Stimulated activated naive B cell treated with anti-CD40 and anti-IgM and Interleukin-4, amounts not matched to agents 10 μg/mL and 1 μg/mL and 100 μg/mL, for 72 hours (primary cell): ENCODE measurements around the gene HTRA1.
A peak's percentile ranks its signal among the peaks of the same experiment; 100 is the strongest.

Experiments used
- ATAC-seq, 2 donors: fragments of 150-1000 bp; cut with Tn5 transposase; replicated peaks; 2 replicates each; pipeline ENCODE4 v1.10.0; 2021; ENCODE audit warnings: moderate library complexity in 1 of 2
- DNase-seq: peaks from one replicate; pipeline ENCODE4 v3.0.0; 2021
- H3K27ac Mint-ChIP-seq: one replicate; pipeline ENCODE4 v1.8.0; 2022; ENCODE audit warnings: mild to moderate bottlenecking, mixed read lengths
- H3K27me3 Mint-ChIP-seq, 2 donors: one replicate each; pipeline ENCODE4 v1.8.0; 2022; ENCODE audit warnings: mixed read lengths in 2 of 2
- H3K36me3 Mint-ChIP-seq, 2 donors: one replicate each; pipeline ENCODE4 v1.8.0; 2022; ENCODE audit warnings: mixed read lengths in 2 of 2, mild to moderate bottlenecking in 1 of 2
- H3K4me1 Mint-ChIP-seq, 2 donors: one replicate each; pipeline ENCODE4 v1.8.0; 2022; ENCODE audit warnings: mixed read lengths in 2 of 2, mild to moderate bottlenecking in 1 of 2
- H3K4me3 Mint-ChIP-seq, 2 donors: one replicate each; pipeline ENCODE4 v1.8.0; 2022; ENCODE audit warnings: mild to moderate bottlenecking in 2 of 2, mixed read lengths in 2 of 2, moderate library complexity in 1 of 2
- H3K9me3 Mint-ChIP-seq, 2 donors: one replicate each; pipeline ENCODE4 v1.8.0; 2022; ENCODE audit warnings: mixed read lengths in 2 of 2, mild to moderate bottlenecking in 1 of 2

Gene HTRA1

GRCh38 chr10:122461729-122462532 is 578 bp downstream of the HTRA1 start:
- ATAC-seq (peak; percentile 37 to 44), DNase-seq (no peak)
- H3K36me3 Mint-ChIP-seq, result no peaks in the 10 kb centered on the region
- no peaks in the 10 kb centered on the region for H3K9me3 Mint-ChIP-seq
- H3K4me1 Mint-ChIP-seq, result peaks cover 9 to 11% of the 10 kb centered on the region in 2 donors
- peak overlapping the region; percentile 77 to 79 for H3K4me3 Mint-ChIP-seq
- no peak overlapping the region for H3K27ac Mint-ChIP-seq
- H3K27me3 Mint-ChIP-seq, result peaks cover 67 to 68% of the 10 kb centered on the region in 2 donors

DNA sequence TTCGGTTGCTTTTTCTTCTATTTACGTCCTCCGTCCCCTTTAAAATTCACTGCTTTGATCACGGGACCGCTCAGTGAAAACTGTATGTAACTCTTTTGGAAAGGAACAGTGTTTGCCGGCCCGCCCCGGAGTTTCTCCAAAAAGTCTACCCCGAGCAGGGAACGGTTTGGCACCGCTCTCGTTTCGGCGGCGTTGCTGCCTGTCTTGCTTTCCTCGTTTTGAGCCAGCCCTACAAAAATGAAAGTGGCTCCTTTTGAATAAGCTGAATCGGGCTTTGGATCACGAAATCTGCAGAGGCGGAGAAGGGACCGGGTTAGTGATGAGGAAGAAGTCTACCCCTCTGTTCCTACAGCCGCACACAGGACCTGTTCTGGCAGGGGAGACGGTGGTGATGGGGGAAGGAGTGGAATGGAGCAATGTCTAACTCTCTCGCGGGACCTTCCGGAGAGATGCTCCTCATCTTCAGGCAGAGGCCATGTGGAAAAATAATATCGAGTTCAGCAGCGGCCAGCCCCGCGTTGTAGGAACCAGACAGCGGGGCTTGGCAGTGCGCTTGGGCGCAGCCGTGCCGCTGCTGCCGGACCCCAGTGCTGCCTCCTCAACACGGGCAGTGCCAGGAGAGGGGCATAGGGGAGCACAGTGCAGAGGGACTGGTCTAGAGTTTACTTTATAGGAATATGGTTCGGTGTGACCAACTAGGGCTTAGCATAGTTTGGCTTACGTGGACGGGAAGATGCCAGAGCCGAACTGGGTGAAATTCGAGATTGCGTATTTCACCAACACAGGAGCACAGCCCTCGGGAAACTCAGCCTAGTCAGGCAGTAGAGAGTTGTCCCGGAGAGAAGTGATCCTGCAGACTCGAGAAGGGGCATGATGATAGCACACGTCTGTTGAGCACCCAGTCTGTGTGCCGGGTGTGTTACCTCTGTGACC is 1.4 kb downstream of the HTRA1 start:
- no peak overlapping the region for H3K27ac Mint-ChIP-seq

DNA sequence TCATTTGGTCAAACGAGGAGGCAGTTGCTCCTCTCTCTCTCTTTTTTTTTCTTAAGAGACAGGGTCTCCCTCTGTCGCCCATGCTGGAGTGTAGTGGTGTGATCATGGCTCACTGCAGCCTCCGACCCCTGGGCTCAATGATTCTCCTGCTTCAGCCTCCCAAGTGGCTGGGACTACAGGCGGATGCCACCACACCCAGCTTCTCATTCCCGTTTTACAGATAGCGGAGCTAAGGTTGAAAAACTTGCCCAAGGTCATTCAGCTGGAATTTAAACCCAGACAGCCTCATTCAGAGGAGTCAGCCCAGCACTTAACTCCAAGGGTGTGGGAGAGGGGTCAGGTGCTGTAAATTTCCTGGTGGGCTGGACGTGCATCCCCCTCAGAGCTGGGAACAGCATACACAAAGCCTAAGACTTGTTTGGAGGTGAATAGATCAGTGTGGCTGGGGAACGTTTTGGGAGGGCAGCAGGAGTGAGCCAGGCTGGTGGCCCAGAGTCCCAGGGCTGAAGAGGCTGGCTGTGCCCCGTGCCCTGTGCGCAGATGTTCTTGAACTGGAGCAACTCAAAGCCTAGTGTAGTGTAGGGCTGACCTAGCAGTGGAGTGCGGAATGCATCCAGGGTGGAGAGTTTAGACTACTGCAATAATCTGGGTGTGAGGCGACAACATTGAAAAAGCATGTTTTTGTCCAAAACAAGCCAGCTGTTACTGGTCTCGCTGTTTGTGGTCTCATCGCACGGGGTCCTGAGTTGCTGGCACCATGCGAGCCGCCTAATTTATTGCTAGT is 2.3 kb downstream of the HTRA1 start:
- no peaks in the 10 kb centered on the region for H3K9me3 Mint-ChIP-seq
- no peak for DNase-seq
- ATAC-seq, result no peak
- H3K4me1 Mint-ChIP-seq, result peaks cover 9 to 11% of the 10 kb centered on the region in 2 donors
- H3K27me3 Mint-ChIP-seq, result peaks cover 58 to 63% of the 10 kb centered on the region in 2 donors
- H3K4me3 Mint-ChIP-seq, result peak overlapping the region in 1 of 2 donors; percentile 36
- no peak overlapping the region for H3K27ac Mint-ChIP-seq
- H3K36me3 Mint-ChIP-seq, result no peaks in the 10 kb centered on the region

More for the DNA sequence above, 1.4 kb downstream of the HTRA1 start:
- H3K4me1 Mint-ChIP-seq, result peaks cover 9 to 11% of the 10 kb centered on the region in 2 donors
- no peaks in the 10 kb centered on the region for H3K36me3 Mint-ChIP-seq
- H3K27me3 Mint-ChIP-seq, result peaks cover 67 to 68% of the 10 kb centered on the region in 2 donors
- H3K4me3 Mint-ChIP-seq, result peak overlapping the region; percentile 77 to 79
- H3K9me3 Mint-ChIP-seq, result no peaks in the 10 kb centered on the region
- ATAC-seq (peak in 1 of 2 donors; percentile 16), DNase-seq (no peak)

GRCh38 chr10:122464250-122464510 is 2.8 kb downstream of the HTRA1 start:
- peaks cover 9 to 11% of the 10 kb centered on the region in 2 donors for H3K4me1 Mint-ChIP-seq
- ATAC-seq, result no peak
- H3K36me3 Mint-ChIP-seq, result no peaks in the 10 kb centered on the region
- no peak overlapping the region for H3K4me3 Mint-ChIP-seq
- no peak for DNase-seq
- H3K9me3 Mint-ChIP-seq, result no peaks in the 10 kb centered on the region
- peaks cover 53 to 62% of the 10 kb centered on the region in 2 donors for H3K27me3 Mint-ChIP-seq
- no peak overlapping the region for H3K27ac Mint-ChIP-seq

DNA sequence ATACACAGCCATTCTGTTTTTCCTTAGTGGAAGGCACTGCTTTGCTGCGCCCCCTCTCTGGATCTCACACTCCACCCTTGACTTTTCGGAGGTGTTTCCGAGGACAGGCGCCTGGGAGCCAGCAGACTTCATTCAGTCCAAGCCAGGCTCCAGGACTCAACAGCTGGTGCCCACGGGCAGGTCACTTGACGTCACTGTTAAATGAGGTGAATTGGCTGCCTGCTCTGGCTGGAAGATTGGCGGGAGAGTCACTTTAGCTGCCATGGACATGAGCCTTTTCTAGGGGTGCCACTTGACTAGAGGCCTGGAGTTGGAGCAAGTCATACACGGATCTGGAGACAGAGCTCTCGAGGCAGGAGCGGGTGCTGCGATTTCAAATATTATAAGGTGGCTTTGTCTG is 3.2 kb downstream of the HTRA1 start:
- Mint-ChIP-seq H3K9me3 (no peaks in the 10 kb centered on the region), H3K36me3 (no peaks in the 10 kb centered on the region)
- ATAC-seq, result no peak

DNA sequence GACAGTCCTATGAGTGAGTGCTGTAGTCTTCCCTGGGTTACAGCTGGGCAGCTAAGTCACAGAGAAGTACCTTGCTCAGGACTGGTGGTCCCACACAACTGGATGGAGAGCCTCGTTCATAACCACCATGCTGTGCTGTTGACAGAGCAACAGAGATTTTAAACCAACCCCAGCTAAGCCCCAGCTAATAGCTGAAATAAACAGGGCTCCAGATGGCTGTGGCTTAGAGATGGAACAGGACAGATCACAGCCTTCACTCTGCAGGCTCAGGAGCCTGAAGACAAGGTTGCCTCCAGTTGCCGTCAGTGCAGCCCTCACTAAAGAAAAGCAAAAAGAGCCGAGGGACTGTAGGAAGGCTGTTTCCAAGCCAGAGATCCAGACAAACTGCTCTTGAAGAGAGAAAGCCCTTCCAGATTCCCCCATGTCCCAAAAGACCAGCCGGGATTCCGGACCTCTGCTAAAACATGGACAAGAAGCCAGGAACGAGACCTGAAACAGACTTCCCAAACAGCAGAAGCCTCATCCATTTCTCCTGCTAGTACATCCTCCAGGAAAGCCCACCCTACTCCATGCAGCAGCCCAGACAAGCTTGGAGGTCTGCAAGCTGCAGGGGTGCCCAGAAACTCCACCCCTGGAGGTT is 4.2 kb downstream of the HTRA1 start:
- peaks cover 9 to 11% of the 10 kb centered on the region in 2 donors for H3K4me1 Mint-ChIP-seq
- H3K4me3 Mint-ChIP-seq, result no peak overlapping the region
- H3K27ac Mint-ChIP-seq, result no peak overlapping the region
- peaks cover 47 to 57% of the 10 kb centered on the region in 2 donors for H3K27me3 Mint-ChIP-seq
- ATAC-seq (no peak), DNase-seq (no peak)
- H3K36me3 Mint-ChIP-seq, result no peaks in the 10 kb centered on the region
- no peaks in the 10 kb centered on the region for H3K9me3 Mint-ChIP-seq

More for the DNA sequence above, 3.2 kb downstream of the HTRA1 start:
- H3K27me3 Mint-ChIP-seq, result peaks cover 49 to 59% of the 10 kb centered on the region in 2 donors
- DNase-seq, result no peak
- peaks cover 9 to 11% of the 10 kb centered on the region in 2 donors for H3K4me1 Mint-ChIP-seq
- H3K27ac Mint-ChIP-seq, result no peak overlapping the region
- H3K4me3 Mint-ChIP-seq, result no peak overlapping the region

- Mint-ChIP-seq H3K36me3 (no peaks in the 10 kb centered on the region), H3K27me3 (peaks cover 56 to 63% of the 10 kb centered on the region in 2 donors), H3K4me3 (no peak overlapping the region), H3K4me1 (peaks cover 7 to 11% of the 10 kb centered on the region in 2 donors), H3K9me3 (no peaks in the 10 kb centered on the region), H3K27ac (no peak overlapping the region)
- ATAC-seq (no peak), DNase-seq (no peak)
These were observed 5.6 kb downstream of the HTRA1 start for GRCh38 chr10:122466951-122467381.

DNA sequence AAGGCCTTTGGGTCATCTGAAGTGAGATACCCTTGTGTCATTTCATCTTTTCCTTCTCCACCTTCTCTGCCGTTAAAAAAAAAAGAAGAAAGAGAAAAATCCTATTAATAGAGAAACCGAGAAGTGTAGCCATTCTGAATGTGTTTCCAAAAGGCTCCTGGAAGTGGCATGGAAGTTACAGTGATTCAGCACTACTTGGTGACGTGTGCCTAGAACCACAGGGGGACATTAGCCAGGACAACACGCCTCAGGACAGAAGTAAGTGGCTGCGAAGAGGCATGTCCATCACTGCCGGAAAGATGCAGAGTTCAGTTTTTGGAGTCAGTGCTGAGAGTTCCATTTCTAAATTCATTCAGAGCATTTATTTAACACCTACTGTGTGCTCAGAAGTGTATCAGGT is 6.3 kb downstream of the HTRA1 start:
- Mint-ChIP-seq H3K4me1 (peaks cover 4% of the 10 kb centered on the region in 2 donors), H3K36me3 (no peaks in the 10 kb centered on the region), H3K4me3 (no peak overlapping the region), H3K27me3 (peaks cover 53 to 57% of the 10 kb centered on the region in 2 donors), H3K9me3 (no peaks in the 10 kb centered on the region), H3K27ac (no peak overlapping the region)
- DNase-seq, result no peak
- ATAC-seq, result no peak

DNA sequence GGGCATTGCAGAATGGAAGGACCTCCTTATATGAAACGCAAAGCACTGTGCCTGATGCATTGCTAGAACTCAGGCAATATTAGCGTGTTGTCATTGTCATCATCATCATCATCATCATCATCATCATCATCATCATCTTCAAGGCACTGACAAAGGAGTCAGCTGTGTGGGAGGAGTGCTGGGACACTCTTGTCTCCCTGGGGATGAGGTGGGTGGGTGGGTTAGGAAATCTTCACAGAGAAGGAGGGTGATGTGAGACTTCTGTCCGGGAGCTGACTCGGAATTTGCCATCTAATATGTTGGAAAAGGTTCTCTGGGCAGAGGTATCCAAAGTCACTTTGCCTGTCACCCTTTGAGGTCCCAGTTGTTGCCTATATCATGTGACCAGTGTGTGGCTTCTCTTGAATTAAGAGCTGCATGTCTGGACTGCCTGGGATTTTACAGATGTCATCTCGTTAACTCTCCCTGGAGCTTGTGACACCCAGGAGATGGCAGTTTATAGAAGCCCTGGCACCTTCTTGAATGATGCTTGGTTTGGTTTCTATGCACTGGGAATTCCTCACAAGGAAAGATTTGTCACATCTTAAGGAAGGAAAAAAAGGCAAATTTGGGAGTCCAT is 7.1 kb downstream of the HTRA1 start:
- DNase-seq (no peak), ATAC-seq (no peak)
- H3K9me3 Mint-ChIP-seq, result no peaks in the 10 kb centered on the region
- H3K27me3 Mint-ChIP-seq, result peaks cover 50 to 53% of the 10 kb centered on the region in 2 donors
- no peaks in the 10 kb centered on the region for H3K36me3 Mint-ChIP-seq
- no peaks in the 10 kb centered on the region for H3K4me1 Mint-ChIP-seq
- H3K27ac Mint-ChIP-seq, result no peak overlapping the region
- no peak overlapping the region for H3K4me3 Mint-ChIP-seq

DNA sequence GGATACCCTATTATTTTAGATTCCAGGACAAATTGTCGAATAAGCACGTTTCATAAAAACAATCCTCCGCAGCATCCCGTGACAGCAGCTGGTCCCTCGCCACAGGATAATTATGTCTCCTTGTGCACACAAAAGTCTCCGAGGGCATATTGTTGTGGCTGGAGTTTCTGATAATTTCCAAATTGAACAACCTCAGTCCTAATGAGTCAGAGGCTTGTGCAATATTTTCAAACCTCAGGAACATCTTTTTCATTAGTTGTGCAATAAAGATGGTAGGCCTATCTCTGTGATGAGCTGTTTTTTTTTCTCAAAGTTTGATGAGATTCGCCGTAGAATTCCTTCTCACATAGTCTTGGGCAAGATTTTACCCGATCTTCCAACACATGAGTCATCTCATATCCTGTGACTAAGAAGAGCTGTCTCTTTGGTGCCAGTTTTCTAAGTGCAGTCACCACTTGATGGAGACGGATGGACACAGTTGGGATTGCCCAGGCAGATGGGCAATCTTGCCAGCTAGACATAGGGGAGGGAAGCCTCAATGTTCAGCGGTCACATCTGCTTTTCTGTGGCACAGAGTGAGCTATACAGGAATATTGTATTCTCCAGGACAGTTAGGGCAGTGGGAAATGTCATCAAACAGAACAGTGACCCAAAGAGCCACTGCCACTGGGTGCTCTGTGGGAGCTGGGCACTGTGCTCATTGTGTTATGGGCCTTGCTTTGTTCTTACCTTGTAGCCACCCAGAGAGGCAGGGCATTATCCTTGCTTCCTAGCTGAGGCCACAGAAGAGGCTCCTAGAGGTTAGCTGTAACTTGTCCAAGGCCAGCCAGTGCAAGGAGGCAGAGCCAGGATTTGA is 7.8 kb downstream of the HTRA1 start:
- no peak for DNase-seq
- Mint-ChIP-seq H3K9me3 (no peaks in the 10 kb centered on the region), H3K27ac (no peak overlapping the region)

DNA sequence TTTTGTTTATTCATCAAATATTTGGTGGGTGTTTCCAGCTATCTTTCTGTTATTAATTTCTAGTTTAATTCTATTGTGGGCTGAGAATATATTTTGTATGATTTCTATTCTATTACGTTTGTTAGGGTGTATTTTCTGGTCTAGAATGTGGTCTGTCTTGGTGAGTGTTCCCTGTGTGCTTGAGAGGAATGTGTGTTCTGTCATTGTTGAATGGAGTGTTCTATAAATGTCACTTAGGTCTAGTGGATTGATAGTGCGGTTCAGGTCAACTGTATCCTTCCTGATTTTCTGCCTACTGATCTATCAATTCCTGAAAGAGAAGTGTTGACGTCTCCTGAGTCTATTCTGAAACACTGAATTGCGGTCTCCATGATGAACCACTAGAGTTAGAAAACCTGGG is 8.5 kb downstream of the HTRA1 start:
- no peak for DNase-seq
- Mint-ChIP-seq H3K4me1 (peaks cover 1 to 6% of the 10 kb centered on the region in 2 donors), H3K4me3 (no peak overlapping the region), H3K36me3 (no peaks in the 10 kb centered on the region), H3K9me3 (no peaks in the 10 kb centered on the region), H3K27me3 (peaks cover 41 to 50% of the 10 kb centered on the region in 2 donors), H3K27ac (no peak overlapping the region)
- no peak for ATAC-seq

More for the DNA sequence above, 7.8 kb downstream of the HTRA1 start:
- Mint-ChIP-seq H3K4me1 (peaks cover 0 to 1% of the 10 kb centered on the region in 2 donors), H3K36me3 (no peaks in the 10 kb centered on the region), H3K4me3 (no peak overlapping the region), H3K27me3 (peaks cover 44 to 49% of the 10 kb centered on the region in 2 donors)
- ATAC-seq, result no peak

- H3K27me3 Mint-ChIP-seq, result peaks cover 44 to 67% of the 10 kb centered on the region in 2 donors
- ATAC-seq (no peak), DNase-seq (no peak)
- H3K4me3 Mint-ChIP-seq, result no peak overlapping the region
- H3K27ac Mint-ChIP-seq, result no peak overlapping the region
- H3K9me3 Mint-ChIP-seq, result no peaks in the 10 kb centered on the region
- peaks cover 1 to 6% of the 10 kb centered on the region in 2 donors for H3K4me1 Mint-ChIP-seq
- no peaks in the 10 kb centered on the region for H3K36me3 Mint-ChIP-seq
These were observed 10.3 kb downstream of the HTRA1 start for GRCh38 chr10:122471531-122472177.
